IMR-90 (cell line): ENCODE measurements around the gene COTL1.

Experiments used
- CEBPB ChIP-seq: IDR thresholded peaks from 2 replicates; pipeline ENCODE4 v1.6.1; 2012; ENCODE audit warnings: low read depth, low read length, improper control_type of control experiment
- CTCF ChIP-seq: conservative IDR thresholded peaks from 2 replicates; pipeline ENCODE4 v1.5.1; 2012; ENCODE audit warnings: mild to moderate bottlenecking, low read depth, low read length, improper control_type of control experiment
- FOS ChIP-seq: fragments of 150-350 bp; IDR thresholded peaks from 2 replicates; pipeline ENCODE4 v1.6.1; 2016; ENCODE audit warnings: low read depth, low read length
- POLR2A ChIP-seq: IDR thresholded peaks from 2 replicates; pipeline ENCODE4 v1.6.1; 2012; ENCODE audit warnings: mild to moderate bottlenecking, low read depth, low read length
- RAD21 ChIP-seq: IDR thresholded peaks from 2 replicates; pipeline ENCODE4 v1.6.1; 2012; ENCODE audit warnings: low read length, improper control_type of control experiment
- RFX5 ChIP-seq: IDR thresholded peaks from 2 replicates; pipeline ENCODE4 v1.8.0; 2012; ENCODE audit warnings: low read depth, mild to moderate bottlenecking, low read length, moderate library complexity
- SMC3 ChIP-seq: fragments of 150-350 bp; IDR thresholded peaks from 2 replicates; pipeline ENCODE4 v1.6.1; 2016; ENCODE audit warnings: low read depth, mild to moderate bottlenecking, antibody characterized with exemption, low read length, moderate library complexity

- TF ChIP-seq CTCF (no peak), POLR2A (no peak), FOS (no peak), RFX5 (no peak), RAD21 (no peak), SMC3 (no peak), CEBPB (no peak)
These were observed 40.8 kb upstream of the COTL1 start for GRCh38 chr16:84658690-84659089.
